Motor neuron (in vitro differentiated cells): Measurements from ENCODE around the gene HTR4. TPM values are rescaled to one million over a fixed set of nuclear protein-coding genes. Genes with fewer than 3 reads are reported as not detected.
A peak's percentile ranks its signal among the peaks of the same experiment; 100 is the strongest.

Experiments used
- ATAC-seq, 8 experiments: fragments of 200-7000 bp; cut with Tn5 transposase; replicated peaks in 6 of 8; 2 replicates each; pipeline ENCODE4 v1.8.0; 2021; ENCODE audit warnings: mild to moderate bottlenecking in 8 of 8, moderate library complexity in 8 of 8
- H3K27ac ChIP-seq, 2 donors: fragments of 250-450 bp; sonication (Bioruptor Pico); 2 replicates each; pipeline ENCODE4 v1.9.0; 2021; ENCODE audit warnings: antibody characterized with exemption in 2 of 2, mild to moderate bottlenecking in 2 of 2, moderate library complexity in 1 of 2
- H3K4me1 ChIP-seq, 2 donors: fragments of 250-450 bp; sonication (Bioruptor Pico); replicated peaks in 1 of 2; 2 replicates each; pipeline ENCODE4 v1.6.1; 2021; ENCODE audit warnings: antibody characterized with exemption in 2 of 2, mild to moderate bottlenecking in 2 of 2, moderate library complexity in 1 of 2
- H3K4me3 ChIP-seq, 5 donors: fragments of 250-450 bp; sonication (Bioruptor Pico); 2 replicates each; pipeline ENCODE4 v1.9.0; 2021; ENCODE audit warnings: antibody characterized with exemption in 5 of 5, mild to moderate bottlenecking in 5 of 5, moderate library complexity in 4 of 5
- WGBS, 10 experiments: fragments of 450-650 bp; shearing (Covaris generic); methylation state at CpG; one replicate each; pipeline ENCODE4 v1.0.0; 2022; 5-methylcytosine and 5-hydroxymethylcytosine counted together
- in situ Hi-C, 9 experiments: fragments of 400-800 bp; cut with MboI; loops; one replicate each; pipeline ENCODE4 v1.15.0; 2021; ENCODE audit warnings: low sequenced_read_pairs in 9 of 9, low pct_unique_long_range_greater_than_20kb in 2 of 9; ENCODE audit not compliant: unreplicated experiment in 9 of 9
- total RNA-seq, 8 experiments: library from RNA; unstranded; fragments of 300-600 nt; gene quantifications; 2 replicates each; pipeline versions ENCODE4 v1.2.3 to v1.2.4, GENCODE V29; 2022

Gene HTR4
- total RNA-seq, 8 experiments from 2014 or later = 0.13 to 0.81 (median 0.19) TPM; not detected in 2

GRCh38 chr5:148573374-148573773 lies 81.0 kb downstream of the HTR4 start:
- no peak overlapping the region for H3K27ac ChIP-seq
- in situ Hi-C loops = no loop called here
- WGBS, 10 experiments = 0 to 60% (median 9%) methylated on average over 1 of the region's 1 CpG; no CpG with 5 or more reads in 7 of the 10 experiments
- ATAC-seq = no peak
- no peaks in the 10 kb centered on the region for H3K4me1 ChIP-seq
- no peak overlapping the region for H3K4me3 ChIP-seq

GRCh38 chr5:148569948-148570347 lies 84.4 kb downstream of the HTR4 start:
- in situ Hi-C loops = no loop called here
- peak in 3 of 8 experiments; percentile 40 to 73 (median 50) for ATAC-seq
- H3K4me3 ChIP-seq = no peak overlapping the region
- H3K27ac ChIP-seq = no peak overlapping the region
- H3K4me1 ChIP-seq = no peaks in the 10 kb centered on the region

- no peak for ATAC-seq
- WGBS, 10 experiments = 27 to 100% (median 83%) methylated on average over 1 to 3 of the region's 3 CpGs
- in situ Hi-C loops = no loop called here
- no peak overlapping the region for H3K27ac ChIP-seq
- H3K4me3 ChIP-seq = no peak overlapping the region
- H3K4me1 ChIP-seq = no peaks in the 10 kb centered on the region
These were observed 89.2 kb downstream of the HTR4 start for GRCh38 chr5:148565148-148565547.

GRCh38 chr5:148563021-148563420 lies 91.3 kb downstream of the HTR4 start:
- no peaks in the 10 kb centered on the region for H3K4me1 ChIP-seq
- H3K4me3 ChIP-seq = no peak overlapping the region
- no peak overlapping the region for H3K27ac ChIP-seq
- WGBS, 10 experiments = 0 to 88% (median 60%) methylated on average over 1 of the region's 1 CpG; no CpG with 5 or more reads in 5 of the 10 experiments
- no peak for ATAC-seq
- in situ Hi-C loops = no loop called here

GRCh38 chr5:148561801-148562311 lies 92.5 kb downstream of the HTR4 start:
- Histone ChIP-seq H3K4me3 (no peak overlapping the region), H3K4me1 (no peaks in the 10 kb centered on the region), H3K27ac (no peak overlapping the region)
- WGBS, 10 experiments = 0 to 63% (median 12%) methylated on average over 1 to 3 of the region's 3 CpGs; no CpG with 5 or more reads in 2 of the 10 experiments
- in situ Hi-C loops = no loop called here
- ATAC-seq = no peak

- in situ Hi-C loops = no loop called here
- 4 to 96% (median 75%) methylated on average over 1 to 4 of the region's 4 CpGs; no CpG with 5 or more reads in 1 of the 10 experiments for WGBS, 10 experiments
- H3K4me1 ChIP-seq = no peaks in the 10 kb centered on the region
- no peak overlapping the region for H3K4me3 ChIP-seq
- ATAC-seq = no peak
- no peak overlapping the region for H3K27ac ChIP-seq
These were observed 94.9 kb downstream of the HTR4 start for GRCh38 chr5:148559461-148559860.

GRCh38 chr5:148558892-148559291 lies 95.4 kb downstream of the HTR4 start:
- Histone ChIP-seq H3K4me1 (no peaks in the 10 kb centered on the region), H3K4me3 (no peak overlapping the region), H3K27ac (no peak overlapping the region)
- in situ Hi-C loops = no loop called here
- 0 to 95% (median 80%) methylated on average over 1 to 2 of the region's 2 CpGs; no CpG with 5 or more reads in 5 of the 10 experiments for WGBS, 10 experiments
- no peak for ATAC-seq

GRCh38 chr5:148556835-148557234 lies 97.5 kb downstream of the HTR4 start:
- WGBS, 10 experiments = 29 to 100% (median 80%) methylated on average over 1 to 2 of the region's 2 CpGs; no CpG with 5 or more reads in 5 of the 10 experiments
- in situ Hi-C loops = no loop called here
- Histone ChIP-seq H3K4me3 (no peak overlapping the region), H3K4me1 (no peaks in the 10 kb centered on the region), H3K27ac (no peak overlapping the region)
- ATAC-seq = no peak

GRCh38 chr5:148554621-148555020 lies 99.7 kb downstream of the HTR4 start:
- Histone ChIP-seq H3K4me3 (no peak overlapping the region), H3K27ac (no peak overlapping the region), H3K4me1 (no peaks in the 10 kb centered on the region)
- WGBS, 10 experiments = 8 to 100% (median 90%) methylated on average over 1 to 2 of the region's 2 CpGs; no CpG with 5 or more reads in 2 of the 10 experiments
- ATAC-seq = no peak
- in situ Hi-C loops = no loop called here

- in situ Hi-C loops = no loop called here
- WGBS, 10 experiments = 0 to 100% (median 76%) methylated on average over 1 to 2 of the region's 2 CpGs; no CpG with 5 or more reads in 2 of the 10 experiments
- Histone ChIP-seq H3K4me1 (no peaks in the 10 kb centered on the region), H3K27ac (no peak overlapping the region), H3K4me3 (no peak overlapping the region)
- peak in 1 of 8 experiments; percentile 25 for ATAC-seq
These were observed 110.6 kb downstream of the HTR4 start for GRCh38 chr5:148543727-148544126.

GRCh38 chr5:148542812-148543211 lies 111.5 kb downstream of the HTR4 start:
- H3K27ac ChIP-seq = no peak overlapping the region
- no peaks in the 10 kb centered on the region for H3K4me1 ChIP-seq
- WGBS, 10 experiments = 14 to 100% (median 66%) methylated on average over 1 of the region's 1 CpG; no CpG with 5 or more reads in 6 of the 10 experiments
- peak in 2 of 8 experiments; percentile 36 to 52 for ATAC-seq
- in situ Hi-C loops = no loop called here
- no peak overlapping the region for H3K4me3 ChIP-seq

- H3K4me3 ChIP-seq = no peak overlapping the region
- 46 to 95% (median 68%) methylated on average over 2 to 6 of the region's 6 CpGs; no CpG with 5 or more reads in 1 of the 10 experiments for WGBS, 10 experiments
- no peak overlapping the region for H3K27ac ChIP-seq
- in situ Hi-C loops = no loop called here
- no peak for ATAC-seq
- no peaks in the 10 kb centered on the region for H3K4me1 ChIP-seq
These were observed 113.1 kb downstream of the HTR4 start for GRCh38 chr5:148541054-148541835.

- H3K4me3 ChIP-seq = no peak overlapping the region
- in situ Hi-C loops = no loop called here
- 0 to 100% (median 70%) methylated on average over 1 of the region's 1 CpG; no CpG with 5 or more reads in 4 of the 10 experiments for WGBS, 10 experiments
- peak in 2 of 8 experiments; percentile 58 to 65 for ATAC-seq
- no peaks in the 10 kb centered on the region for H3K4me1 ChIP-seq
- no peak overlapping the region for H3K27ac ChIP-seq
These were observed 113.7 kb downstream of the HTR4 start for GRCh38 chr5:148540647-148541046.
